ENCODE measurements around the gene FCER2.

DNA sequence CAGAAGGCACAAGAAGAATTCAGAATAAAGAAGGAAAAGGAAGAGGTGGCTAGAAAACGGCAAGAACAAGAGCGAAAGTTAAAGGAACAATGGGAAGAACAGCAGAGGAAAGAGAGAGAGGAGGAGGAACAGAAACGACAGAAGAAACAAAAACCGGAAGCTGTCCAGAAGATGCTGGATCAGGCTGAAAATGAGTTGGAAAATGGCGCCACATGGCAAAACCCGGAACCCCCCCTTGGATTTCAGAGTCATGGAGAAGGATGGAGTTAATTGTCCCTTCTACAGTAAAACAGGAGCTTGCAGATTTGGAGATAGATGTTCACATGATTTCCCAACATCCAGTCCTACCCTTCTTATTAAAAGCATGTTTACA is 38.7 kb upstream of the FCER2 start:
- TF ChIP-seq POLR2A (IDR thresholded peaks at IDR 0.05), result no peak
- TF ChIP-seq, protein P1, sequence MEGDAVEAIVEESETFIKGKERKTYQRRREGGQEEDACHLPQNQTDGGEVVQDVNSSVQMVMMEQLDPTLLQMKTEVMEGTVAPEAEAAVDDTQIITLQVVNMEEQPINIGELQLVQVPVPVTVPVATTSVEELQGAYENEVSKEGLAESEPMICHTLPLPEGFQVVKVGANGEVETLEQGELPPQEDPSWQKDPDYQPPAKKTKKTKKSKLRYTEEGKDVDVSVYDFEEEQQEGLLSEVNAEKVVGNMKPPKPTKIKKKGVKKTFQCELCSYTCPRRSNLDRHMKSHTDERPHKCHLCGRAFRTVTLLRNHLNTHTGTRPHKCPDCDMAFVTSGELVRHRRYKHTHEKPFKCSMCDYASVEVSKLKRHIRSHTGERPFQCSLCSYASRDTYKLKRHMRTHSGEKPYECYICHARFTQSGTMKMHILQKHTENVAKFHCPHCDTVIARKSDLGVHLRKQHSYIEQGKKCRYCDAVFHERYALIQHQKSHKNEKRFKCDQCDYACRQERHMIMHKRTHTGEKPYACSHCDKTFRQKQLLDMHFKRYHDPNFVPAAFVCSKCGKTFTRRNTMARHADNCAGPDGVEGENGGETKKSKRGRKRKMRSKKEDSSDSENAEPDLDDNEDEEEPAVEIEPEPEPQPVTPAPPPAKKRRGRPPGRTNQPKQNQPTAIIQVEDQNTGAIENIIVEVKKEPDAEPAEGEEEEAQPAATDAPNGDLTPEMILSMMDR (IDR thresholded peaks at IDR 0.05), result no peak
